Measurements from ENCODE around the gene ZNF710. TPM values are rescaled to one million over a fixed set of nuclear protein-coding genes. Genes with fewer than 3 reads are reported as not detected.

ZNF710 gene
- total and polyA plus RNA-seq, 2 of the 13 experiments (the other 11 are each of a cell fraction or from before 2014, with no cell fraction given), result 4.7 to 20.6 TPM

DNA sequence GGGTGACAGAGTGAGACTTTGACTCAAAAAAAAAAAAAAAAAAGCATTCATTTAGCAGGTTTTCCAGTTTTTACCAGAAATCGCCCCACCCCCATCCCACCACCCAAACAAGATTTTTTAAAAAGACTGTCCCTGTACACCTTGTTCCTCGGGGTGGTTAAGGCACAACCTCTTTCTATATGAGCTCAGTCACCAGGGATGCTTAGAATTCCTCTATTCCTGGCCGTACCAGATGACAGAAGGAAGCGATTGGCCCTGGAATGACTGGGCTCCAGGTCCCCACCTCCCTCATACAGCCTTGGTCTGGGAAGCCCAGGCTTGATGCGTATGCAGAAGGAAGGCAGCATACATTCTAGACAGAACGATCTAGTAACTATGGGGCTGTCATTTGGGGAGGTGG lies 75.6 kb downstream of the ZNF710 start:
- no peaks in the 10 kb centered on the region for H3K9me3 ChIP-seq (ENCODE audit: low read length)
- no peaks in the 10 kb centered on the region for H3K27me3 ChIP-seq (ENCODE audit: control insufficient read depth in 1 of 2, insufficient read depth in 2 of 2, low read length in 2 of 2)
- peaks cover 25% of the 10 kb centered on the region for H3K4me1 ChIP-seq (ENCODE audit: insufficient read depth, low read length)
- ATAC-seq (no peak), DNase-seq (ENCODE audit: low spot score) (no peak), FAIRE-seq (no peak)
- ChIA-PET POLR2A (no interaction called here), CTCF (ENCODE audit: low intra/inter-chr PET ratio, low total read pairs) (no interaction called here)
- intact Hi-C loops (cut with micrococcal nuclease; ENCODE audit: unreplicated experiment) (no loop called here), in situ Hi-C loops (cut with HindIII; ENCODE audit: extremely low pct_ligation_motif_present, low pct_unique_long_range_greater_than_20kb) (loop anchor here (25.0 kb wide), 1 partner anchor 339 kb away; no protein-coding TSS in a partner anchor)
- WGBS (ENCODE audit: low lambda C conversion rate), result 98% methylated on average over 5 of the region's 6 CpGs
- no peak overlapping the region for H3K9ac ChIP-seq (ENCODE audit: insufficient read depth, low read depth, low read length)
- no peak overlapping the region for H3K4me2 ChIP-seq (ENCODE audit: low read depth, low read length)
- BruUV-seq (replicated peaks), result TSS peak; percentile 41
- H3K4me3 ChIP-seq (replicated peaks in 1 of 3; ENCODE audit: insufficient read depth in 1 of 3, low read depth in 2 of 3, low read length in 3 of 3), result no peak overlapping the region
- peaks cover 23 to 37% of the 10 kb centered on the region in 2 experiments for H3K36me3 ChIP-seq (replicated peaks in 1 of 2; ENCODE audit: control insufficient read depth in 1 of 2, insufficient read depth in 2 of 2, low read length in 2 of 2)
- H2AFZ ChIP-seq (ENCODE audit: low read length), result no peak overlapping the region
- no peaks in the 10 kb centered on the region for H3K79me2 ChIP-seq (ENCODE audit: insufficient read depth, low read length)
- no peaks in the 10 kb centered on the region for H4K20me1 ChIP-seq (ENCODE audit: insufficient read depth, low read length)
- no peak overlapping the region for H3K27ac ChIP-seq (ENCODE audit: extremely low read length, insufficient read depth, low read length)
- TF ChIP-seq, protein P1, sequence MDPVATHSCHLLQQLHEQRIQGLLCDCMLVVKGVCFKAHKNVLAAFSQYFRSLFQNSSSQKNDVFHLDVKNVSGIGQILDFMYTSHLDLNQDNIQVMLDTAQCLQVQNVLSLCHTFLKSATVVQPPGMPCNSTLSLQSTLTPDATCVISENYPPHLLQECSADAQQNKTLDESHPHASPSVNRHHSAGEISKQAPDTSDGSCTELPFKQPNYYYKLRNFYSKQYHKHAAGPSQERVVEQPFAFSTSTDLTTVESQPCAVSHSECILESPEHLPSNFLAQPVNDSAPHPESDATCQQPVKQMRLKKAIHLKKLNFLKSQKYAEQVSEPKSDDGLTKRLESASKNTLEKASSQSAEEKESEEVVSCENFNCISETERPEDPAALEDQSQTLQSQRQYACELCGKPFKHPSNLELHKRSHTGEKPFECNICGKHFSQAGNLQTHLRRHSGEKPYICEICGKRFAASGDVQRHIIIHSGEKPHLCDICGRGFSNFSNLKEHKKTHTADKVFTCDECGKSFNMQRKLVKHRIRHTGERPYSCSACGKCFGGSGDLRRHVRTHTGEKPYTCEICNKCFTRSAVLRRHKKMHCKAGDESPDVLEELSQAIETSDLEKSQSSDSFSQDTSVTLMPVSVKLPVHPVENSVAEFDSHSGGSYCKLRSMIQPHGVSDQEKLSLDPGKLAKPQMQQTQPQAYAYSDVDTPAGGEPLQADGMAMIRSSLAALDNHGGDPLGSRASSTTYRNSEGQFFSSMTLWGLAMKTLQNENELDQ (CRISPR knock-in tag; IDR thresholded peaks at IDR 0.05; ENCODE audit: borderline replicate concordance), result no peak
- no peak for TF ChIP-seq GTF2F1 (IDR thresholded peaks at IDR 0.05; ENCODE audit: low read length)
- TF ChIP-seq, protein P2, sequence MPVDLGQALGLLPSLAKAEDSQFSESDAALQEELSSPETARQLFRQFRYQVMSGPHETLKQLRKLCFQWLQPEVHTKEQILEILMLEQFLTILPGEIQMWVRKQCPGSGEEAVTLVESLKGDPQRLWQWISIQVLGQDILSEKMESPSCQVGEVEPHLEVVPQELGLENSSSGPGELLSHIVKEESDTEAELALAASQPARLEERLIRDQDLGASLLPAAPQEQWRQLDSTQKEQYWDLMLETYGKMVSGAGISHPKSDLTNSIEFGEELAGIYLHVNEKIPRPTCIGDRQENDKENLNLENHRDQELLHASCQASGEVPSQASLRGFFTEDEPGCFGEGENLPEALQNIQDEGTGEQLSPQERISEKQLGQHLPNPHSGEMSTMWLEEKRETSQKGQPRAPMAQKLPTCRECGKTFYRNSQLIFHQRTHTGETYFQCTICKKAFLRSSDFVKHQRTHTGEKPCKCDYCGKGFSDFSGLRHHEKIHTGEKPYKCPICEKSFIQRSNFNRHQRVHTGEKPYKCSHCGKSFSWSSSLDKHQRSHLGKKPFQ (CRISPR knock-in tag; IDR thresholded peaks at IDR 0.05; ENCODE audit: insufficient replicate concordance), result no peak
- no peak for TF ChIP-seq PHF8 (CRISPR knock-in tag; IDR thresholded peaks at IDR 0.05)
- no peak for TF ChIP-seq ZNF326 (CRISPR knock-in tag; IDR thresholded peaks at IDR 0.05; ENCODE audit: borderline replicate concordance)
- no peak for TF ChIP-seq JUN (CRISPR knock-in tag; IDR thresholded peaks at IDR 0.05)
- TF ChIP-seq ZNF501 (CRISPR knock-in tag; IDR thresholded peaks at IDR 0.05), result no peak
- TF ChIP-seq ZNF547 (CRISPR knock-in tag; IDR thresholded peaks at IDR 0.05), result no peak
- TF ChIP-seq ZNF644 (CRISPR knock-in tag; IDR thresholded peaks at IDR 0.05; ENCODE audit: low read depth), result no peak
- TF ChIP-seq ZNF205 (CRISPR knock-in tag; IDR thresholded peaks at IDR 0.05), result no peak
- no peak for TF ChIP-seq ZNF564 (CRISPR knock-in tag; IDR thresholded peaks at IDR 0.05)
- TF ChIP-seq PRMT3 (CRISPR knock-in tag; IDR thresholded peaks at IDR 0.05; ENCODE audit: borderline replicate concordance, low read depth), result no peak
- TF ChIP-seq PHF20 (CRISPR knock-in tag; IDR thresholded peaks at IDR 0.05), result no peak
- no peak for TF ChIP-seq KLF6 (CRISPR knock-in tag; IDR thresholded peaks at IDR 0.05)
- TF ChIP-seq, protein P3, sequence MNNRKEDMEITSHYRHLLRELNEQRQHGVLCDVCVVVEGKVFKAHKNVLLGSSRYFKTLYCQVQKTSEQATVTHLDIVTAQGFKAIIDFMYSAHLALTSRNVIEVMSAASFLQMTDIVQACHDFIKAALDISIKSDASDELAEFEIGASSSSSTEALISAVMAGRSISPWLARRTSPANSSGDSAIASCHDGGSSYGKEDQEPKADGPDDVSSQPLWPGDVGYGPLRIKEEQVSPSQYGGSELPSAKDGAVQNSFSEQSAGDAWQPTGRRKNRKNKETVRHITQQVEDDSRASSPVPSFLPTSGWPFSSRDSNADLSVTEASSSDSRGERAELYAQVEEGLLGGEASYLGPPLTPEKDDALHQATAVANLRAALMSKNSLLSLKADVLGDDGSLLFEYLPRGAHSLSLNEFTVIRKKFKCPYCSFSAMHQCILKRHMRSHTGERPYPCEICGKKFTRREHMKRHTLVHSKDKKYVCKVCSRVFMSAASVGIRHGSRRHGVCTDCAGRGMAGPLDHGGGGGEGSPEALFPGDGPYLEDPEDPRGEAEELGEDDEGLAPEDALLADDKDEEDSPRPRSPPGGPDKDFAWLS (CRISPR knock-in tag; IDR thresholded peaks at IDR 0.05; ENCODE audit: borderline replicate concordance), result no peak
- TF ChIP-seq, protein P4, sequence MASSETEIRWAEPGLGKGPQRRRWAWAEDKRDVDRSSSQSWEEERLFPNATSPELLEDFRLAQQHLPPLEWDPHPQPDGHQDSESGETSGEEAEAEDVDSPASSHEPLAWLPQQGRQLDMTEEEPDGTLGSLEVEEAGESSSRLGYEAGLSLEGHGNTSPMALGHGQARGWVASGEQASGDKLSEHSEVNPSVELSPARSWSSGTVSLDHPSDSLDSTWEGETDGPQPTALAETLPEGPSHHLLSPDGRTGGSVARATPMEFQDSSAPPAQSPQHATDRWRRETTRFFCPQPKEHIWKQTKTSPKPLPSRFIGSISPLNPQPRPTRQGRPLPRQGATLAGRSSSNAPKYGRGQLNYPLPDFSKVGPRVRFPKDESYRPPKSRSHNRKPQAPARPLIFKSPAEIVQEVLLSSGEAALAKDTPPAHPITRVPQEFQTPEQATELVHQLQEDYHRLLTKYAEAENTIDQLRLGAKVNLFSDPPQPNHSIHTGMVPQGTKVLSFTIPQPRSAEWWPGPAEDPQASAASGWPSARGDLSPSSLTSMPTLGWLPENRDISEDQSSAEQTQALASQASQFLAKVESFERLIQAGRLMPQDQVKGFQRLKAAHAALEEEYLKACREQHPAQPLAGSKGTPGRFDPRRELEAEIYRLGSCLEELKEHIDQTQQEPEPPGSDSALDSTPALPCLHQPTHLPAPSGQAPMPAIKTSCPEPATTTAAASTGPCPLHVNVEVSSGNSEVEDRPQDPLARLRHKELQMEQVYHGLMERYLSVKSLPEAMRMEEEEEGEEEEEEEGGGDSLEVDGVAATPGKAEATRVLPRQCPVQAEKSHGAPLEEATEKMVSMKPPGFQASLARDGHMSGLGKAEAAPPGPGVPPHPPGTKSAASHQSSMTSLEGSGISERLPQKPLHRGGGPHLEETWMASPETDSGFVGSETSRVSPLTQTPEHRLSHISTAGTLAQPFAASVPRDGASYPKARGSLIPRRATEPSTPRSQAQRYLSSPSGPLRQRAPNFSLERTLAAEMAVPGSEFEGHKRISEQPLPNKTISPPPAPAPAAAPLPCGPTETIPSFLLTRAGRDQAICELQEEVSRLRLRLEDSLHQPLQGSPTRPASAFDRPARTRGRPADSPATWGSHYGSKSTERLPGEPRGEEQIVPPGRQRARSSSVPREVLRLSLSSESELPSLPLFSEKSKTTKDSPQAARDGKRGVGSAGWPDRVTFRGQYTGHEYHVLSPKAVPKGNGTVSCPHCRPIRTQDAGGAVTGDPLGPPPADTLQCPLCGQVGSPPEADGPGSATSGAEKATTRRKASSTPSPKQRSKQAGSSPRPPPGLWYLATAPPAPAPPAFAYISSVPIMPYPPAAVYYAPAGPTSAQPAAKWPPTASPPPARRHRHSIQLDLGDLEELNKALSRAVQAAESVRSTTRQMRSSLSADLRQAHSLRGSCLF (CRISPR knock-in tag; IDR thresholded peaks at IDR 0.05; ENCODE audit: borderline replicate concordance), result no peak

Data from HepG2 (cell line).